LNCAP (cell line): ENCODE measurements around the gene TRIM40.

Source experiments
- TF ChIP-seq, protein P1 (sequence below): fragments of 450-650 bp; IDR thresholded peaks from 2 replicates; pipeline ENCODE4 v1.5.1; 2017; ENCODE audit warnings: mild to moderate bottlenecking

TRIM40 gene

DNA sequence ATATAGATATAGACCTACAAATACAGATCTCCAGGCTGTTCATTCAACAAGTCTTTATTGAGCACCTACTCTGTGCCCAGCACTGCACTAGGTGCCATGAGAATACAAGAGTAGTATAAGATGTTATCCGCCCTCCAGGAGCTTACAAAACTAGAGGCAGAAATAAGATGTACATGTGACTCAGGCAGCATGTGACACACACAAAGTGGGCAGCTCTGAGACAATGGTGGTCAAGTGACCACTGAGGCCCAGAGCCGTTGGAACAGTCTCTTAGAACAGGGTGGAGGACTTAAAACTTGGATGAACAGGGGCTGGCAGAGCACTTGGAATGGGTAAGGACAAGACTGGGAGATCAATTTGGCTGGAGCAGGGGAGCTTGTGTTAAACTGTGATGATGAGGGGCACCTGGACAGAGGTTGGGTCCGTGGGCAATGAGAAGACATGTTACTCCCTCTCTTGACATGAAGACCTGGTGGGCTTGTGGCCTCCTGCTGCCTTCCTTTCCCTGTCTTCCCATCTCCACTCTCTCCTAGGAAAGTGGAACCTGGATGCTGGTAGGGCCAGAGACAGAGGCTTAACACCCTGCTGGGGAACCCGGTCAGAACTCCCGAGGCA is 48.6 kb downstream of the TRIM40 start:
- TF ChIP-seq, protein P1, sequence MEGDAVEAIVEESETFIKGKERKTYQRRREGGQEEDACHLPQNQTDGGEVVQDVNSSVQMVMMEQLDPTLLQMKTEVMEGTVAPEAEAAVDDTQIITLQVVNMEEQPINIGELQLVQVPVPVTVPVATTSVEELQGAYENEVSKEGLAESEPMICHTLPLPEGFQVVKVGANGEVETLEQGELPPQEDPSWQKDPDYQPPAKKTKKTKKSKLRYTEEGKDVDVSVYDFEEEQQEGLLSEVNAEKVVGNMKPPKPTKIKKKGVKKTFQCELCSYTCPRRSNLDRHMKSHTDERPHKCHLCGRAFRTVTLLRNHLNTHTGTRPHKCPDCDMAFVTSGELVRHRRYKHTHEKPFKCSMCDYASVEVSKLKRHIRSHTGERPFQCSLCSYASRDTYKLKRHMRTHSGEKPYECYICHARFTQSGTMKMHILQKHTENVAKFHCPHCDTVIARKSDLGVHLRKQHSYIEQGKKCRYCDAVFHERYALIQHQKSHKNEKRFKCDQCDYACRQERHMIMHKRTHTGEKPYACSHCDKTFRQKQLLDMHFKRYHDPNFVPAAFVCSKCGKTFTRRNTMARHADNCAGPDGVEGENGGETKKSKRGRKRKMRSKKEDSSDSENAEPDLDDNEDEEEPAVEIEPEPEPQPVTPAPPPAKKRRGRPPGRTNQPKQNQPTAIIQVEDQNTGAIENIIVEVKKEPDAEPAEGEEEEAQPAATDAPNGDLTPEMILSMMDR: no peak

GRCh38 chr6:30185846-30186484 is 50.0 kb downstream of the TRIM40 start:
- TF ChIP-seq, protein P1: no peak

DNA sequence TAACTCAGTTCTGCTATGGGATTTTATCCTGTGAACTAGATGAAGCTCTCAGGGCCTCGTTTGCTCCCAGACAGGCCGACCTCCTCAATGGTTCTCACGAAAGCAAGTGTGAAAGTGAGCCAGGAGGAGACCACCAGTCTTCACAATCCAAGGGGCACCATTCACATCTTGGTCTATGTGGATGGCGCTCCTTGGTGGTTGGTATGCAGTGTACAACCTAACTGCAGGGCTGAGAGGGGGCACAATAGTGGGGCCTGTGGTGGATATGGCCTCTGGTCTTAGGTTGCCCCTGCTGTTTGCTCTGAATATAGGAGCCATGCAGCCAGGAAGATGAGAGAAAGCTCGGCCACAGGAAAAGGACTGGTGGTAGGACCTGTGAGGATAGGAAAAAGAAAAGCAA is 52.6 kb downstream of the TRIM40 start:
- TF ChIP-seq, protein P1: no peak

DNA sequence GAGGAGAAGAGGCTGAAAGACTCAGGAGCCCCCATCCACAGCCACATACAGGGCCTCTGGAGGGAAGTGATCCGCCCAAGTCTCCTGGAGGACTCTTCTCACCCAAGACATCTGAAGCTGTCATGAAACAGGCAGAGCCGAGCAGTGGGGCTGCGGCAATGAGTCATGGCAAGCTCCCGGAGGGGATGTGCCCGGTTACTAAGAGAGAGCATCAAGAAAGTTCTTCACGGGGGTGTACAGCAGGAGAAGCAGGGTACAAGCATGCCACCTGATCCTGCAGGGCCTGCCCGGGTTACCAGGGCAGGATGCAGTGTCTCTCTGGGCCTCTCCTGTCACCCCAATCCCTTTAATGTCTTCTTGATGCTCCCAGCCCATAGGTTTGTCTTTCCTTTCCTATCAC is 56.1 kb downstream of the TRIM40 start:
- TF ChIP-seq, protein P1: no peak

GRCh38 chr6:30194797-30195690 is 59.1 kb downstream of the TRIM40 start:
- TF ChIP-seq, protein P1: no peak

DNA sequence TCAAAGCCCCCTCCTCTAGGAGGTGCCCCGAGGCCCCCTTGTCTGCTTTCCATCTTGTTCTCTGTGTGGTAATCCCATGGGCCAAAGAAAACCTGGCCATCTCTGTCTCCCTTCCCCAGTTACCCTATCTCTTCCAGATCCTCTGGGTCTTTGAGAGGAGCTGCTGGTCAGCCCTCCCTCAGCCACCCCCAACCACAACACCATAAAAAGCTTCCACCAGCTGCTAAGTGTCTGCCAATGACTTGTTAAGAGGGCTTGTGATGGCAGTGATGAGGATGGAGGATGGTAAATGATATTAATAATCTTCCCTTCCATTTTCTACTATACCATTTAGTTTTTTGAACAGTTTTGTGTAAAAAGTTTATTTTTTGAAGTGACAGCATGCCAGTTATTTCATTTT is 60.0 kb downstream of the TRIM40 start:
- TF ChIP-seq, protein P1: no peak

GRCh38 chr6:30196376-30196775 is 60.4 kb downstream of the TRIM40 start:
- TF ChIP-seq, protein P1: no peak
